DMS153 (cell line): Measurements from ENCODE around the gene TTLL3.
"Not testable (repeated sequence)": the region's sequence is repeated elsewhere in the genome, so short reads cannot be mapped to it uniquely, and the experiment has no call there.

ENCODE experiments used
- DNase-seq: peaks from one replicate; lab custom pipeline; 2025; lab: John Stamatoyannopoulos, UW

TTLL3 gene

GRCh38 chr3:9841015-9841414 is 31.0 kb downstream of the TTLL3 start:
- DNase-seq = no peak

- peak; percentile 67 for DNase-seq
Observed at GRCh38 chr3:9843715-9844438, 33.8 kb downstream of the TTLL3 start, which contains the start of gene RPUSD3. Gene RPUSD3, minus strand, starts transcription at chr3:9844008. Its CDS starts 18 bp downstream, at chr3:9843990.

GRCh38 chr3:9846231-9846630 is 36.2 kb downstream of the TTLL3 start:
- no peak for DNase-seq

GRCh38 chr3:9846931-9847488 is 36.9 kb downstream of the TTLL3 start:
- DNase-seq = no peak

GRCh38 chr3:9847870-9848269 is 37.8 kb downstream of the TTLL3 start:
- not testable (repeated sequence) for DNase-seq

- not testable (repeated sequence) for DNase-seq
Observed at GRCh38 chr3:9848860-9849259, 38.8 kb downstream of the TTLL3 start.

- DNase-seq = not testable (repeated sequence)
Observed at GRCh38 chr3:9851383-9851782, 41.3 kb downstream of the TTLL3 start.

GRCh38 chr3:9851926-9852325 is 41.9 kb downstream of the TTLL3 start:
- not testable (repeated sequence) for DNase-seq

- no peak for DNase-seq
Observed at GRCh38 chr3:9852528-9852927, 42.5 kb downstream of the TTLL3 start.

GRCh38 chr3:9854291-9854940 is 44.4 kb downstream of the TTLL3 start:
- DNase-seq = peak; percentile 3

GRCh38 chr3:9855594-9855993 is 45.5 kb downstream of the TTLL3 start:
- DNase-seq = no peak

GRCh38 chr3:9859530-9860025 is 49.5 kb downstream of the TTLL3 start:
- DNase-seq = no peak

GRCh38 chr3:9861201-9861600 is 51.1 kb downstream of the TTLL3 start:
- DNase-seq = no peak

- no peak for DNase-seq
Observed at GRCh38 chr3:9861626-9862130, 51.6 kb downstream of the TTLL3 start.

GRCh38 chr3:9862391-9863057 is 52.5 kb downstream of the TTLL3 start:
- DNase-seq = no peak

GRCh38 chr3:9863058-9863772 is 53.2 kb downstream of the TTLL3 start:
- no peak for DNase-seq

- peak; percentile 11 for DNase-seq
Observed at GRCh38 chr3:9864200-9864927, 54.3 kb downstream of the TTLL3 start.

GRCh38 chr3:9865125-9865637 is 55.1 kb downstream of the TTLL3 start:
- DNase-seq = not testable (repeated sequence)

- no peak for DNase-seq
Observed at GRCh38 chr3:9866639-9867038, 56.6 kb downstream of the TTLL3 start.

- no peak for DNase-seq
Observed at GRCh38 chr3:9867106-9867505, 57.0 kb downstream of the TTLL3 start.

- no peak for DNase-seq
Observed at GRCh38 chr3:9869955-9870354, 59.9 kb downstream of the TTLL3 start.
